B cell (primary cell): Measurements from ENCODE around the gene MOB3B. TPM values are rescaled to one million over a fixed set of nuclear protein-coding genes. Genes with fewer than 3 reads are reported as not detected.

ENCODE experiments used
- ATAC-seq: fragments of 200-7000 bp; cut with Tn5 transposase; one replicate; pipeline ENCODE4 v1.10.0; 2021; ENCODE audit warnings: low read depth, mild to moderate bottlenecking, moderate number of reproducible peaks, moderate library complexity
- CTCF ChIA-PET: fragments of 350-600 bp; sonication (Branson Sonifier 250); formaldehyde crosslinking; loops from one replicate; lab custom pipeline; 2021; ENCODE audit warnings: antibody characterized with exemption, inconsistent platforms; lab: Charles Lee
- POLR2A ChIA-PET: fragments of 350-600 bp; sonication (Branson Sonifier 250); formaldehyde crosslinking; loops from one replicate; lab custom pipeline; 2021; ENCODE audit warnings: antibody characterized with exemption; lab: Charles Lee
- DNase-seq: peaks from one replicate; pipeline ENCODE4 v3.0.0; 2013
- H2AFZ ChIP-seq: 2 replicates; pipeline ENCODE4 v1.6.1; 2012; ENCODE audit warnings: mild to moderate bottlenecking, low read depth, low read length; ENCODE audit not compliant: insufficient read depth, poor library complexity, severe bottlenecking
- H3K27ac ChIP-seq, 2 donors: 1 replicate in 1 of 2; 2 replicates in 1 of 2; pipeline ENCODE4 v1.5.1; 2012 to 2013; ENCODE audit warnings: low read length in 2 of 2, mild to moderate bottlenecking in 2 of 2, moderate library complexity in 1 of 2
- H3K27me3 ChIP-seq, 4 experiments: fragments of 200-600 bp in 1 of 4; sonication (generic) in 1 of 4; replicated peaks in 1 of 4; 1 replicate in 2 of 4; 2 replicates in 2 of 4; pipeline versions ENCODE4 v1.6.1 to v1.7.0; 2013 to 2016; ENCODE audit warnings: low read length in 3 of 4, mild to moderate bottlenecking in 2 of 4, mixed read lengths in 1 of 4, moderate library complexity in 1 of 4; ENCODE audit not compliant: insufficient read depth in 4 of 4, control insufficient read depth in 3 of 4; ENCODE audit errors: control extremely low read depth in 1 of 4
- H3K36me3 ChIP-seq, 2 experiments: replicated peaks in 1 of 2; 1 replicate in 1 of 2; 2 replicates in 1 of 2; pipeline versions ENCODE4 v1.6.1 to v1.7.1; 2013; ENCODE audit warnings: low read length in 1 of 2; ENCODE audit not compliant: insufficient read depth in 2 of 2, control insufficient read depth in 1 of 2; ENCODE audit errors: control extremely low read depth in 1 of 2, extremely low read depth in 1 of 2
- H3K4me1 ChIP-seq, 2 donors: fragments of 200-600 bp in 1 of 2; sonication (generic) in 1 of 2; 1 replicate in 1 of 2; 2 replicates in 1 of 2; pipeline versions ENCODE4 v1.5.1 to v1.6.1; 2013 to 2017; ENCODE audit warnings: low read length in 2 of 2; ENCODE audit not compliant: control insufficient read depth in 2 of 2, insufficient read depth in 2 of 2
- H3K4me2 ChIP-seq: replicated peaks from 2 replicates; pipeline ENCODE3; 2012; ENCODE audit warnings: mild to moderate bottlenecking, low read depth, low read length; ENCODE audit not compliant: poor library complexity, severe bottlenecking
- H3K4me3 ChIP-seq, 5 experiments: fragments of 200-600 bp in 1 of 5; sonication (generic) in 1 of 5; 1 replicate in 3 of 5; 2 replicates in 2 of 5; pipeline versions ENCODE4 v1.5.1 to v1.7.0; 2011 to 2016; ENCODE audit warnings: low read length in 4 of 5, mild to moderate bottlenecking in 4 of 5, low read depth in 2 of 5, control low read depth in 1 of 5, moderate library complexity in 1 of 5; ENCODE audit not compliant: insufficient read depth in 1 of 5; ENCODE audit errors: control extremely low read depth in 1 of 5, extremely low read depth in 1 of 5
- H3K79me2 ChIP-seq: fragments of 200-600 bp; sonication (generic); one replicate; pipeline ENCODE4 v1.6.0; 2016; ENCODE audit warnings: low read length; ENCODE audit not compliant: control insufficient read depth, insufficient read depth
- H3K9ac ChIP-seq: fragments of 200-600 bp; sonication (generic); 2 replicates; pipeline ENCODE4 v1.6.1; 2017; ENCODE audit warnings: mild to moderate bottlenecking, low read length, moderate library complexity
- H3K9me3 ChIP-seq, 3 donors: one replicate each; pipeline versions ENCODE4 v1.6.1 to v1.7.1; 2013; ENCODE audit warnings: low read length in 2 of 3; ENCODE audit not compliant: control insufficient read depth in 2 of 3, insufficient read depth in 1 of 3; ENCODE audit errors: control extremely low read depth in 1 of 3
- H4K20me1 ChIP-seq: 2 replicates; pipeline ENCODE4 v1.6.0; 2012; ENCODE audit warnings: mild to moderate bottlenecking, low read length; ENCODE audit not compliant: insufficient read depth, control insufficient read depth, poor library complexity, severe bottlenecking
- H3K27ac Mint-ChIP-seq: one replicate; pipeline ENCODE4 v1.8.0; 2021; ENCODE audit warnings: mixed read lengths
- H3K27me3 Mint-ChIP-seq: one replicate; pipeline ENCODE4 v1.8.0; 2021; ENCODE audit warnings: mixed read lengths
- H3K4me1 Mint-ChIP-seq: one replicate; pipeline ENCODE4 v1.8.0; 2021; ENCODE audit warnings: mixed read lengths
- H3K4me3 Mint-ChIP-seq: one replicate; pipeline ENCODE4 v1.8.0; 2021; ENCODE audit warnings: mixed read lengths
- H3K9me3 Mint-ChIP-seq: one replicate; pipeline ENCODE4 v1.8.0; 2022; ENCODE audit warnings: mixed read lengths; ENCODE audit not compliant: insufficient read depth
- EZH2 ChIP-seq: IDR thresholded peaks from 2 replicates; pipeline ENCODE4 v1.6.1; 2012; ENCODE audit warnings: borderline replicate concordance, low read depth, mild to moderate bottlenecking, moderate library complexity, low read length; ENCODE audit not compliant: insufficient read depth, poor library complexity, severe bottlenecking
- WGBS: methylation state at CpG from one replicate; pipeline ENCODE4 v1.1.5; 2013; ENCODE audit warnings: missing lambda C conversion rate; ENCODE audit not compliant: insufficient coverage; 5-methylcytosine and 5-hydroxymethylcytosine counted together
- intact Hi-C: fragments of 100-400 bp; cut with micrococcal nuclease; formaldehyde crosslinking; loops from one replicate; pipeline ENCODE4 v1.10.0; 2022
- polyA plus RNA-seq: library from polyadenylated mRNA; depleted of rRNA; stranded (reverse); fragments of >200 nt; gene quantifications from 2 replicates; pipeline ENCODE4 v1.2.3, GENCODE V29; 2012
- total RNA-seq, 2 donors: library from RNA; stranded (reverse); fragments of 120-200 nt in 1 of 2; gene quantifications; 1 replicate in 1 of 2; 2 replicates in 1 of 2; pipeline versions ENCODE4 v1.2.3 to v1.2.4, GENCODE V29; 2013 to 2022
- TF ChIP-seq, protein P1 (sequence below): fragments of 200-600 bp; IDR thresholded peaks from one replicate; pipeline ENCODE4 v1.8.0; 2022; ENCODE audit warnings: antibody characterized with exemption, mild to moderate bottlenecking

The MOB3B gene
- total and polyA plus RNA-seq, 2 donors (not counting 1 experiment from before 2014, with no cell fraction given), result 7.3 to 7.9 TPM

GRCh38 chr9:27472195-27472594, 57.4 kb downstream of the MOB3B start:
- WGBS, result 37% methylated on average over 2 of the region's 5 CpGs
- ATAC-seq, result no peak
- Histone ChIP-seq H3K9ac (no peak overlapping the region), H3K79me2 (peaks cover 96% of the 10 kb centered on the region), H2AFZ (no peak overlapping the region), H3K27ac (no peak overlapping the region), H3K4me3 (no peak overlapping the region), H4K20me1 (no peaks in the 10 kb centered on the region), H3K27me3 (no peaks in the 10 kb centered on the region), H3K9me3 (no peaks in the 10 kb centered on the region), H3K4me2 (peak overlapping the region; percentile 40), H3K36me3 (peaks cover 0 to 3% of the 10 kb centered on the region in 2 experiments), H3K4me1 (peaks cover 51 to 54% of the 10 kb centered on the region in 2 donors)
- H3K27me3 Mint-ChIP-seq, result no peaks in the 10 kb centered on the region
- no peak for DNase-seq
- intact Hi-C loops, result no loop called here
- H3K9me3 Mint-ChIP-seq, result no peaks in the 10 kb centered on the region
- ChIA-PET POLR2A (interaction anchor here (0.6 kb wide), 1 partner anchor 52 kb away, joined by 3 read pairs; the partner anchor contains the start of gene IFNK), CTCF (interaction anchor here (0.8 to 2.0 kb wide), 5 partner anchors 11 to 58 kb away, joined by 3 to 7 read pairs (median 3); partner anchors contain the start of gene MOB3B)
- TF ChIP-seq, protein P1, sequence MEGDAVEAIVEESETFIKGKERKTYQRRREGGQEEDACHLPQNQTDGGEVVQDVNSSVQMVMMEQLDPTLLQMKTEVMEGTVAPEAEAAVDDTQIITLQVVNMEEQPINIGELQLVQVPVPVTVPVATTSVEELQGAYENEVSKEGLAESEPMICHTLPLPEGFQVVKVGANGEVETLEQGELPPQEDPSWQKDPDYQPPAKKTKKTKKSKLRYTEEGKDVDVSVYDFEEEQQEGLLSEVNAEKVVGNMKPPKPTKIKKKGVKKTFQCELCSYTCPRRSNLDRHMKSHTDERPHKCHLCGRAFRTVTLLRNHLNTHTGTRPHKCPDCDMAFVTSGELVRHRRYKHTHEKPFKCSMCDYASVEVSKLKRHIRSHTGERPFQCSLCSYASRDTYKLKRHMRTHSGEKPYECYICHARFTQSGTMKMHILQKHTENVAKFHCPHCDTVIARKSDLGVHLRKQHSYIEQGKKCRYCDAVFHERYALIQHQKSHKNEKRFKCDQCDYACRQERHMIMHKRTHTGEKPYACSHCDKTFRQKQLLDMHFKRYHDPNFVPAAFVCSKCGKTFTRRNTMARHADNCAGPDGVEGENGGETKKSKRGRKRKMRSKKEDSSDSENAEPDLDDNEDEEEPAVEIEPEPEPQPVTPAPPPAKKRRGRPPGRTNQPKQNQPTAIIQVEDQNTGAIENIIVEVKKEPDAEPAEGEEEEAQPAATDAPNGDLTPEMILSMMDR, result no peak
- TF ChIP-seq EZH2, result no peak
- peaks cover 81% of the 10 kb centered on the region for H3K4me1 Mint-ChIP-seq
- no peak overlapping the region for H3K27ac Mint-ChIP-seq
- no peak overlapping the region for H3K4me3 Mint-ChIP-seq

- Histone ChIP-seq H3K27ac (no peak overlapping the region), H3K4me2 (peak overlapping the region; percentile 40), H3K27me3 (no peaks in the 10 kb centered on the region), H3K79me2 (peaks cover 96% of the 10 kb centered on the region), H4K20me1 (no peaks in the 10 kb centered on the region), H2AFZ (no peak overlapping the region), H3K9me3 (no peaks in the 10 kb centered on the region), H3K9ac (no peak overlapping the region), H3K4me1 (peaks cover 51 to 57% of the 10 kb centered on the region in 2 donors), H3K36me3 (peaks cover 0 to 3% of the 10 kb centered on the region in 2 experiments), H3K4me3 (no peak overlapping the region)
- ChIA-PET POLR2A (no interaction called here), CTCF (interaction anchor here (1.0 to 2.0 kb wide), 3 partner anchors 11 to 58 kb away, joined by 3 to 7 read pairs (median 5); partner anchors contain the start of gene MOB3B)
- Mint-ChIP-seq H3K27ac (no peak overlapping the region), H3K9me3 (no peaks in the 10 kb centered on the region), H3K4me1 (peaks cover 81% of the 10 kb centered on the region), H3K4me3 (no peak overlapping the region), H3K27me3 (no peaks in the 10 kb centered on the region)
- ATAC-seq (no peak), DNase-seq (no peak)
- TF ChIP-seq, protein P1, result no peak
- TF ChIP-seq EZH2, result no peak
- intact Hi-C loops, result no loop called here
- no CpG with 5 or more reads among the region's 3 CpGs for WGBS
Measured at GRCh38 chr9:27471789-27472188, 57.8 kb downstream of the MOB3B start.
